Neural progenitor cell (in vitro differentiated cells): Measurements from ENCODE around the gene PJA1. TPM values are rescaled to one million over a fixed set of nuclear protein-coding genes. Genes with fewer than 3 reads are reported as not detected.
A peak's percentile ranks its signal among the peaks of the same experiment; 100 is the strongest.

Experiments used
- DNase-seq: peaks from one replicate; pipeline ENCODE4 v3.0.0-alpha.2; 2016; ENCODE audit warnings: low spot score
- H2AFZ ChIP-seq: fragments of 200-600 bp; sonication (generic); replicated peaks from 2 replicates; pipeline ENCODE4 v1.6.1; 2016; ENCODE audit warnings: antibody characterized with exemption
- H3F3A ChIP-seq: fragments of 200-600 bp; sonication (generic); 2 replicates; pipeline ENCODE4 v1.6.1; 2016; ENCODE audit warnings: antibody characterized with exemption, low read depth
- H3K27ac ChIP-seq: fragments of 200-600 bp; sonication (generic); 2 replicates; pipeline ENCODE4 v1.5.1; 2016; ENCODE audit warnings: mild to moderate bottlenecking
- H3K27me3 ChIP-seq: fragments of 200-600 bp; sonication (generic); 2 replicates; pipeline ENCODE4 v1.6.1; 2016; ENCODE audit warnings: mild to moderate bottlenecking, moderate library complexity
- H3K36me3 ChIP-seq: fragments of 200-600 bp; sonication (generic); 2 replicates; pipeline ENCODE4 v1.5.1; 2016
- H3K4me1 ChIP-seq: fragments of 200-600 bp; sonication (generic); 2 replicates; pipeline ENCODE4 v1.6.1; 2016; ENCODE audit warnings: mixed run types
- H3K4me2 ChIP-seq: fragments of 200-600 bp; sonication (generic); 2 replicates; pipeline ENCODE4 v1.6.1; 2016
- H3K4me3 ChIP-seq: fragments of 200-600 bp; sonication (generic); 2 replicates; pipeline ENCODE4 v1.5.1; 2016
- H3K79me2 ChIP-seq: fragments of 200-600 bp; sonication (generic); 2 replicates; pipeline ENCODE4 v1.6.1; 2016; ENCODE audit warnings: low read depth
- H3K9ac ChIP-seq: fragments of 200-600 bp; sonication (generic); 2 replicates; pipeline ENCODE4 v1.6.1; 2016
- H3K9me3 ChIP-seq: fragments of 200-600 bp; sonication (generic); 2 replicates; pipeline ENCODE4 v1.5.1; 2016; ENCODE audit warnings: low read depth
- H4K20me1 ChIP-seq: fragments of 200-600 bp; sonication (generic); 2 replicates; pipeline ENCODE4 v1.6.1; 2016; ENCODE audit warnings: low read depth
- H3K27ac Mint-ChIP-seq: 3 replicates; pipeline ENCODE4 v1.8.0; 2021; ENCODE audit warnings: mixed read lengths
- H3K27me3 Mint-ChIP-seq: 2 replicates; pipeline ENCODE4 v1.8.0; 2022; ENCODE audit warnings: low read depth, mild to moderate bottlenecking, inconsistent platforms, moderate library complexity, mixed read lengths; ENCODE audit not compliant: insufficient read depth
- H3K36me3 Mint-ChIP-seq: 3 replicates; pipeline ENCODE4 v1.8.0; 2021; ENCODE audit warnings: mixed read lengths
- H3K4me1 Mint-ChIP-seq: 3 replicates; pipeline ENCODE4 v1.8.0; 2021; ENCODE audit warnings: mixed read lengths
- H3K4me3 Mint-ChIP-seq: 3 replicates; pipeline ENCODE4 v1.8.0; 2021; ENCODE audit warnings: mild to moderate bottlenecking, moderate library complexity, mixed read lengths
- H3K9me3 Mint-ChIP-seq: 3 replicates; pipeline ENCODE4 v1.8.0; 2020; ENCODE audit warnings: mixed read lengths
- EZH2 ChIP-seq: fragments of 200-600 bp; sonication (generic); IDR thresholded peaks from 2 replicates; pipeline ENCODE4 v1.6.1; 2017; ENCODE audit warnings: antibody characterized with exemption, mild to moderate bottlenecking, moderate library complexity
- EZH2phosphoT487 ChIP-seq: fragments of 200-600 bp; sonication (generic); IDR thresholded peaks from 2 replicates; pipeline ENCODE4 v1.6.1; 2017; ENCODE audit warnings: antibody characterized with exemption
- total RNA-seq: library from RNA; depleted of rRNA; stranded (reverse); fragments of >200 nt; gene quantifications from 2 replicates; pipeline ENCODE4 v1.2.3, GENCODE V29; 2015; ENCODE audit warnings: low replicate concordance
- TF ChIP-seq, protein P1 (sequence below): fragments of 200-600 bp; sonication (generic); IDR thresholded peaks from 2 replicates; pipeline ENCODE4 v1.5.1; 2017; ENCODE audit warnings: antibody characterized with exemption, mild to moderate bottlenecking

Gene PJA1
- total RNA-seq, 1 donor from 2014 or later: 62.1 TPM

DNA sequence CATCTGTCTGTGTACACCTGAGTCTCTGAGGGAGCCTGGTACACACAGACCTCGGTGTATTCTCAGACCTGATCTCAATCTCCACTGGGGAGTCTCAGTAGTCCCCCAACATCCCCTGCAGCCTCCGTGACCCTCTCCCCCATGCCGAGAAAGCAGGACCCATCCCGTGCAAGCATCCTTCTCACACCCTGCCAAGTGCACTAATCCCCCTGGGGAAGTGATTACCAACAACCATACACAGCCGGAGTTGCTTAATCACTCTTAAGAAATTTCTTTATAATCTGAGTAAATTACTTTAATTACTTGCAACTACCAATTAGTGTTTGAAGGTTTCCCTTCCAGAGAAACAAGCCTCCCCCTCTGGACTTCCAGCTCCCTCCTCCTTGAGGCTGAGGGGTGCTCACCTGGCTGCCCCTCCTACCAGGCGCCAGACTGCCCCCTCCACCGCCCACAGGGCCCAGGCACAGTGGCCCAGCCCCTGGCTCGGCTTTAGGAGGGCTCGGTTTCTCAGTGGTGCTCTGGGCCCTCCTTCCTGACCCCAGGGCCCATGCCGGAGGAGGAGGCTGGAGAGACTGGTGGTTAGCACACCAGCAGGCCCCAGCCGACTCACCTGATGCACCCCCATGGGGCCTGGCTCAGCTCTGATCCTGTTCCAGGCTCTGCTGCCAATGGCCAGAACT lies 43.8 kb downstream of the PJA1 start:
- H3K79me2 ChIP-seq: no peaks in the 10 kb centered on the region
- no peak for DNase-seq
- H3K9me3 ChIP-seq: no peaks in the 10 kb centered on the region
- H3K4me1 Mint-ChIP-seq: peaks cover 8% of the 10 kb centered on the region
- H3K4me3 Mint-ChIP-seq: no peak overlapping the region
- H3K27me3 Mint-ChIP-seq: peaks cover 5% of the 10 kb centered on the region
- H3K27me3 ChIP-seq: no peaks in the 10 kb centered on the region
- no peak overlapping the region for H3K27ac ChIP-seq
- H3K27ac Mint-ChIP-seq: no peak overlapping the region
- no peaks in the 10 kb centered on the region for H3F3A ChIP-seq
- H3K4me1 ChIP-seq: peaks cover 6% of the 10 kb centered on the region
- no peak overlapping the region for H2AFZ ChIP-seq
- H3K4me3 ChIP-seq: no peak overlapping the region
- peaks cover 5% of the 10 kb centered on the region for H3K9me3 Mint-ChIP-seq
- no peak overlapping the region for H3K9ac ChIP-seq
- no peaks in the 10 kb centered on the region for H3K36me3 ChIP-seq
- no peaks in the 10 kb centered on the region for H3K36me3 Mint-ChIP-seq
- no peaks in the 10 kb centered on the region for H4K20me1 ChIP-seq
- TF ChIP-seq EZH2 (no peak), EZH2phosphoT487 (no peak)
- TF ChIP-seq, protein P1, sequence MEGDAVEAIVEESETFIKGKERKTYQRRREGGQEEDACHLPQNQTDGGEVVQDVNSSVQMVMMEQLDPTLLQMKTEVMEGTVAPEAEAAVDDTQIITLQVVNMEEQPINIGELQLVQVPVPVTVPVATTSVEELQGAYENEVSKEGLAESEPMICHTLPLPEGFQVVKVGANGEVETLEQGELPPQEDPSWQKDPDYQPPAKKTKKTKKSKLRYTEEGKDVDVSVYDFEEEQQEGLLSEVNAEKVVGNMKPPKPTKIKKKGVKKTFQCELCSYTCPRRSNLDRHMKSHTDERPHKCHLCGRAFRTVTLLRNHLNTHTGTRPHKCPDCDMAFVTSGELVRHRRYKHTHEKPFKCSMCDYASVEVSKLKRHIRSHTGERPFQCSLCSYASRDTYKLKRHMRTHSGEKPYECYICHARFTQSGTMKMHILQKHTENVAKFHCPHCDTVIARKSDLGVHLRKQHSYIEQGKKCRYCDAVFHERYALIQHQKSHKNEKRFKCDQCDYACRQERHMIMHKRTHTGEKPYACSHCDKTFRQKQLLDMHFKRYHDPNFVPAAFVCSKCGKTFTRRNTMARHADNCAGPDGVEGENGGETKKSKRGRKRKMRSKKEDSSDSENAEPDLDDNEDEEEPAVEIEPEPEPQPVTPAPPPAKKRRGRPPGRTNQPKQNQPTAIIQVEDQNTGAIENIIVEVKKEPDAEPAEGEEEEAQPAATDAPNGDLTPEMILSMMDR: no peak
- no peak overlapping the region for H3K4me2 ChIP-seq

DNA sequence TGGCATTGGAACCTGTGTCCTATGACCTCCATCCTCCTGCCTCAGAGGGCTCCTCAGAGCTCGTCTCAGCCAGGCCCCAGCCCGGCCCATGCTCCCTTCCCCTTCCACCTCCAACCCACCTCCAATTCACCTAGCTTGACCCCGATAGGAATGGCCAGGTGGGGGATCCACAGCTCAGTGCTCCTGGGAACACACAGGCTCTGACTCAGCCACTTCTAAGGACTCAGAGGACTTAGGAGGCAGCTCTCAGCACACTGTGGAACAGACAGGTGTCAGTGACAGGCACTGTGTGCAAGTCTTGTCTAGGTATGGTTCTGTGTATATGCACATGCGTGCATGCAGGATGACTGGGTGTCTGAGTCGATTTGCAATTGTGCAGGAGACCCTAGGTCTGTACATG lies 44.8 kb downstream of the PJA1 start:
- no peaks in the 10 kb centered on the region for H3K36me3 Mint-ChIP-seq
- no peak overlapping the region for H3K27ac Mint-ChIP-seq
- Histone ChIP-seq H3K79me2 (no peaks in the 10 kb centered on the region), H3F3A (no peaks in the 10 kb centered on the region), H3K4me1 (peaks cover 6% of the 10 kb centered on the region), H4K20me1 (no peaks in the 10 kb centered on the region), H3K27ac (no peak overlapping the region), H3K4me3 (no peak overlapping the region), H3K36me3 (no peaks in the 10 kb centered on the region), H3K9me3 (no peaks in the 10 kb centered on the region), H3K4me2 (no peak overlapping the region), H3K27me3 (no peaks in the 10 kb centered on the region), H2AFZ (no peak overlapping the region), H3K9ac (no peak overlapping the region)
- no peak for DNase-seq
- peaks cover 5% of the 10 kb centered on the region for H3K9me3 Mint-ChIP-seq
- H3K4me3 Mint-ChIP-seq: no peak overlapping the region
- TF ChIP-seq, protein P1: no peak
- TF ChIP-seq EZH2 (no peak), EZH2phosphoT487 (no peak)
- H3K27me3 Mint-ChIP-seq: peaks cover 5% of the 10 kb centered on the region
- peaks cover 8% of the 10 kb centered on the region for H3K4me1 Mint-ChIP-seq

DNA sequence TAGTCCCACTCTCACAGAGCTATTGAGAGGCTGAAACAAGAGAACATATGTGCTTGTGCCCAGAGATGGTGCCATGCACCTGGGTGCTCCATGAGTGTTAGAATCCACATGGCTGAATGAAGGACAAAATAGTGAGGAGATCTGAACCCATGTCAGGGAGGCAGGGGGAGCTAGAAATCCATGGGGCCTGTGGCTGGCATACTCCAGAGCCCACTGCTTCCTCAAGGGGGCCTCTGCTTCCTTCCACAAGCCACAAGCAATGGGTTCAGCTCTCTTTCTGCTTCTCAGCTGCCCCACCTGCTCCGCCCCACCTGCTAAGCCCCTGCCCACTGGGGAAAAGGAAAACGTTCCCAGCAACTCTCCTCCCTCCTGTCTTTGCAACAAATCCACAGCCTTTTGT lies 46.1 kb downstream of the PJA1 start:
- H3F3A ChIP-seq: no peaks in the 10 kb centered on the region
- H3K27ac ChIP-seq: no peak overlapping the region
- no peaks in the 10 kb centered on the region for H3K9me3 ChIP-seq
- TF ChIP-seq EZH2phosphoT487: no peak
- TF ChIP-seq EZH2: no peak
- TF ChIP-seq, protein P1: peak; percentile 14
- DNase-seq: no peak
- H3K27me3 ChIP-seq: no peaks in the 10 kb centered on the region
- H4K20me1 ChIP-seq: no peaks in the 10 kb centered on the region
- no peaks in the 10 kb centered on the region for H3K36me3 ChIP-seq
- Mint-ChIP-seq H3K4me1 (peaks cover 8% of the 10 kb centered on the region), H3K4me3 (no peak overlapping the region), H3K27me3 (peaks cover 3% of the 10 kb centered on the region), H3K9me3 (peaks cover 5% of the 10 kb centered on the region), H3K36me3 (no peaks in the 10 kb centered on the region), H3K27ac (no peak overlapping the region)
- H3K9ac ChIP-seq: no peak overlapping the region
- no peak overlapping the region for H3K4me2 ChIP-seq
- H2AFZ ChIP-seq: no peak overlapping the region
- H3K4me1 ChIP-seq: peaks cover 6% of the 10 kb centered on the region
- no peaks in the 10 kb centered on the region for H3K79me2 ChIP-seq
- H3K4me3 ChIP-seq: no peak overlapping the region
